ENCODE measurements around the gene C8G. TPM values are rescaled to one million over a fixed set of nuclear protein-coding genes. Genes with fewer than 3 reads are reported as not detected.

The C8G gene
- total and polyA plus RNA-seq, 2 donors (not counting 1 experiment from before 2014, with no cell fraction given): 1.7 to 2.8 TPM

DNA sequence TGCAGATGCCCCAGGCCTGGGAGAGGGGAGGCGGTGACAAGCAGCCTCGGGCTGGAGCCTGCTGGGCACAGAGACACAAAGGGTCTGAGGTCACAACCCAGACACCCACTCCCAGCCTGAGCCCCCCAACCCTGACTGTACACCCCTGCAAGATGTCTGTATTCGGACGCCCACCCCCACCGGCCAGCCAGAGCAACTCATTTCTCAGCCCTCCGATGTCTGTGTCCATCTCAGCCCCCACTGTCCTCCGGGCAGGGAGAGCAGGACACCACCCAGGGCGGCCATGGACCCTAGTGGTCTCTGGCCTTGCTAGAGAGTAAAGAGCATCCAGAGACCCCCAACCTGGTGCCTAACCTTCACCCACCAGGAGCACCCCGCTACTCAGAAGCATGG is 10.9 kb downstream of the C8G start:
- Histone ChIP-seq H2AFZ (ENCODE audit: insufficient read depth, low read depth, low read length, poor library complexity, severe bottlenecking) (no peak overlapping the region), H3K27ac (ENCODE audit: low read length in 2 of 2) (no peak overlapping the region), H3K4me3 (ENCODE audit: control extremely low read depth in 1 of 5, extremely low read depth in 1 of 5, insufficient read depth in 1 of 5, low read depth in 2 of 5, low read length in 4 of 5) (no peak overlapping the region), H3K9ac (ENCODE audit: low read length) (no peak overlapping the region), H3K36me3 (replicated peaks in 1 of 2; ENCODE audit: control extremely low read depth in 1 of 2, control insufficient read depth in 1 of 2, extremely low read depth in 1 of 2, insufficient read depth in 2 of 2, low read length in 1 of 2) (no peaks in the 10 kb centered on the region), H3K4me1 (ENCODE audit: control insufficient read depth in 2 of 2, insufficient read depth in 2 of 2, low read length in 2 of 2) (no peaks in the 10 kb centered on the region), H3K9me3 (ENCODE audit: control extremely low read depth in 1 of 3, control insufficient read depth in 2 of 3, insufficient read depth in 1 of 3, low read length in 2 of 3) (peaks cover 0 to 2% (median 0%) of the 10 kb centered on the region in 3 donors), H3K4me2 (replicated peaks; ENCODE audit: low read depth, low read length, poor library complexity, severe bottlenecking) (no peak overlapping the region), H3K79me2 (ENCODE audit: control insufficient read depth, insufficient read depth, low read length) (no peaks in the 10 kb centered on the region), H4K20me1 (ENCODE audit: control insufficient read depth, insufficient read depth, low read length, poor library complexity, severe bottlenecking) (no peaks in the 10 kb centered on the region), H3K27me3 (replicated peaks in 1 of 4; ENCODE audit: control extremely low read depth in 1 of 4, control insufficient read depth in 3 of 4, insufficient read depth in 4 of 4, low read length in 3 of 4) (peaks cover 0 to 6% (median under 1%) of the 10 kb centered on the region in 4 experiments)
- intact Hi-C loops (cut with micrococcal nuclease): no loop called here
- TF ChIP-seq, protein P1, sequence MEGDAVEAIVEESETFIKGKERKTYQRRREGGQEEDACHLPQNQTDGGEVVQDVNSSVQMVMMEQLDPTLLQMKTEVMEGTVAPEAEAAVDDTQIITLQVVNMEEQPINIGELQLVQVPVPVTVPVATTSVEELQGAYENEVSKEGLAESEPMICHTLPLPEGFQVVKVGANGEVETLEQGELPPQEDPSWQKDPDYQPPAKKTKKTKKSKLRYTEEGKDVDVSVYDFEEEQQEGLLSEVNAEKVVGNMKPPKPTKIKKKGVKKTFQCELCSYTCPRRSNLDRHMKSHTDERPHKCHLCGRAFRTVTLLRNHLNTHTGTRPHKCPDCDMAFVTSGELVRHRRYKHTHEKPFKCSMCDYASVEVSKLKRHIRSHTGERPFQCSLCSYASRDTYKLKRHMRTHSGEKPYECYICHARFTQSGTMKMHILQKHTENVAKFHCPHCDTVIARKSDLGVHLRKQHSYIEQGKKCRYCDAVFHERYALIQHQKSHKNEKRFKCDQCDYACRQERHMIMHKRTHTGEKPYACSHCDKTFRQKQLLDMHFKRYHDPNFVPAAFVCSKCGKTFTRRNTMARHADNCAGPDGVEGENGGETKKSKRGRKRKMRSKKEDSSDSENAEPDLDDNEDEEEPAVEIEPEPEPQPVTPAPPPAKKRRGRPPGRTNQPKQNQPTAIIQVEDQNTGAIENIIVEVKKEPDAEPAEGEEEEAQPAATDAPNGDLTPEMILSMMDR (IDR thresholded peaks at IDR 0.05): no peak
- Mint-ChIP-seq H3K4me3 (no peak overlapping the region), H3K27ac (no peak overlapping the region), H3K9me3 (ENCODE audit: insufficient read depth) (no peaks in the 10 kb centered on the region), H3K27me3 (no peaks in the 10 kb centered on the region), H3K4me1 (no peaks in the 10 kb centered on the region)
- no peak for DNase-seq
- CTCF ChIA-PET: no interaction called here
- POLR2A ChIA-PET: no interaction called here
- WGBS (ENCODE audit: insufficient coverage): 91% methylated on average over 9 of the region's 9 CpGs
- no peak for ATAC-seq (ENCODE audit: low read depth)

- no peaks in the 10 kb centered on the region for H3K4me1 ChIP-seq (ENCODE audit: control insufficient read depth in 2 of 2, insufficient read depth in 2 of 2, low read length in 2 of 2)
- intact Hi-C loops (cut with micrococcal nuclease): no loop called here
- 88% methylated on average over 3 of the region's 4 CpGs for WGBS (ENCODE audit: insufficient coverage)
- H4K20me1 ChIP-seq (ENCODE audit: control insufficient read depth, insufficient read depth, low read length, poor library complexity, severe bottlenecking): no peaks in the 10 kb centered on the region
- no peak overlapping the region for H2AFZ ChIP-seq (ENCODE audit: insufficient read depth, low read depth, low read length, poor library complexity, severe bottlenecking)
- H3K4me2 ChIP-seq (replicated peaks; ENCODE audit: low read depth, low read length, poor library complexity, severe bottlenecking): no peak overlapping the region
- peaks cover 0 to 2% (median 0%) of the 10 kb centered on the region in 3 donors for H3K9me3 ChIP-seq (ENCODE audit: control extremely low read depth in 1 of 3, control insufficient read depth in 2 of 3, insufficient read depth in 1 of 3, low read length in 2 of 3)
- H3K4me3 ChIP-seq (ENCODE audit: control extremely low read depth in 1 of 5, extremely low read depth in 1 of 5, insufficient read depth in 1 of 5, low read depth in 2 of 5, low read length in 4 of 5): no peak overlapping the region
- H3K9ac ChIP-seq (ENCODE audit: low read length): no peak overlapping the region
- Mint-ChIP-seq H3K4me3 (no peak overlapping the region), H3K4me1 (no peaks in the 10 kb centered on the region), H3K27ac (no peak overlapping the region), H3K27me3 (no peaks in the 10 kb centered on the region), H3K9me3 (ENCODE audit: insufficient read depth) (no peaks in the 10 kb centered on the region)
- H3K27ac ChIP-seq (ENCODE audit: low read length in 2 of 2): no peak overlapping the region
- H3K36me3 ChIP-seq (replicated peaks in 1 of 2; ENCODE audit: control extremely low read depth in 1 of 2, control insufficient read depth in 1 of 2, extremely low read depth in 1 of 2, insufficient read depth in 2 of 2, low read length in 1 of 2): no peaks in the 10 kb centered on the region
- no peak for DNase-seq
- TF ChIP-seq EZH2 (IDR thresholded peaks at IDR 0.05; ENCODE audit: borderline replicate concordance, insufficient read depth, low read depth, low read length, poor library complexity, severe bottlenecking): no peak
- TF ChIP-seq, protein P1 (IDR thresholded peaks at IDR 0.05): no peak
- H3K79me2 ChIP-seq (ENCODE audit: control insufficient read depth, insufficient read depth, low read length): no peaks in the 10 kb centered on the region
- CTCF ChIA-PET: no interaction called here
- H3K27me3 ChIP-seq (replicated peaks in 1 of 4; ENCODE audit: control extremely low read depth in 1 of 4, control insufficient read depth in 3 of 4, insufficient read depth in 4 of 4, low read length in 3 of 4): peaks cover 0 to 6% (median under 1%) of the 10 kb centered on the region in 4 experiments
- POLR2A ChIA-PET: no interaction called here
- ATAC-seq (ENCODE audit: low read depth): no peak
Observed at GRCh38 chr9:136956604-136957003, 11.6 kb downstream of the C8G start.

Data from B cell (primary cell).